GM12878 (cell line): ENCODE data around the gene GBX1. TPM values are rescaled to one million over a fixed set of nuclear protein-coding genes. Genes with fewer than 3 reads are reported as not detected.

Experiments used
- ATAC-seq: fragments of 200-7000 bp; cut with Tn5 transposase; 3 replicates; pipeline ENCODE4 v1.9.1; 2020; ENCODE audit warnings: mild to moderate bottlenecking, moderate library complexity
- BruUV-seq: library from RNA; stranded (reverse); fragments of 400-500 nt; replicated peaks from 2 replicates; lab custom pipeline; 2021; lab: Mats Ljungman, UMichigan
- CTCF ChIA-PET: fragments of 300-600 bp; sonication (Branson Sonifier 250); formaldehyde crosslinking; extraction: SDS; loops from one replicate; lab custom pipeline; 2021; ENCODE audit warnings: inconsistent platforms; lab: Yijun Ruan, JAX
- POLR2A ChIA-PET: fragments of 350-600 bp; formaldehyde crosslinking; extraction: SDS; loops from one replicate; lab custom pipeline; 2021; ENCODE audit warnings: inconsistent platforms; lab: Charles Lee
- RAD21 ChIA-PET: fragments of 300-600 bp; sonication (Branson Sonifier 250); formaldehyde crosslinking; loops from one replicate; lab custom pipeline; 2023; ENCODE audit warnings: antibody characterized with exemption; ENCODE audit not compliant: unreplicated experiment; lab: Charles Lee
- SMC1A ChIA-PET: fragments of 300-600 bp; sonication (Branson Sonifier 250); formaldehyde crosslinking; loops from one replicate; lab custom pipeline; 2023; ENCODE audit not compliant: unreplicated experiment, uncharacterized antibody; lab: Charles Lee
- DNase-seq: peaks from one replicate; pipeline ENCODE4 v3.0.0-alpha.2; 2011; ENCODE audit warnings: low read depth, low spot score
- FAIRE-seq: peaks from 3 replicates; lab custom pipeline; 2011; peaks lifted over from hg19 to GRCh38; lab: Jason Lieb, UNC
- H2AFZ ChIP-seq: 2 replicates; pipeline ENCODE4 v1.6.0; 2011; ENCODE audit warnings: low read depth, low read length, control low read depth; ENCODE audit not compliant: control insufficient read depth
- H3K27ac ChIP-seq: 2 replicates; pipeline ENCODE4 v1.5.1; 2011; ENCODE audit warnings: control low read depth; ENCODE audit not compliant: control insufficient read depth, insufficient read depth
- H3K27me3 ChIP-seq, 2 experiments: replicated peaks in 1 of 2; 2 replicates each; pipeline versions ENCODE4 v1.6.0 to v1.6.1; 2011; ENCODE audit warnings: low read length in 1 of 2; ENCODE audit not compliant: control insufficient read depth in 2 of 2, insufficient read depth in 2 of 2
- H3K36me3 ChIP-seq, 2 experiments: 2 replicates each; pipeline ENCODE4 v1.5.1; 2011; ENCODE audit warnings: low read length in 1 of 2; ENCODE audit not compliant: control insufficient read depth in 2 of 2, insufficient read depth in 2 of 2
- H3K4me1 ChIP-seq: 2 replicates; pipeline ENCODE4 v1.6.1; 2011; ENCODE audit warnings: mild to moderate bottlenecking, low read length, moderate library complexity, mixed read lengths; ENCODE audit not compliant: control insufficient read depth, insufficient read depth
- H3K4me2 ChIP-seq: 2 replicates; pipeline ENCODE4 v1.6.0; 2011; ENCODE audit warnings: control low read depth; ENCODE audit not compliant: control insufficient read depth, insufficient read depth
- H3K4me3 ChIP-seq: fragments of 200-600 bp; sonication (generic); 2 replicates; pipeline ENCODE4 v1.5.1; 2016
- H3K79me2 ChIP-seq: 2 replicates; pipeline ENCODE4 v1.6.0; 2011; ENCODE audit warnings: low read length; ENCODE audit not compliant: control insufficient read depth, insufficient read depth
- H3K9ac ChIP-seq: 2 replicates; pipeline ENCODE4 v1.8.0; 2011; ENCODE audit warnings: low read length, control low read depth, mixed read lengths; ENCODE audit not compliant: control insufficient read depth, insufficient read depth
- H3K9me3 ChIP-seq: replicated peaks from 3 replicates; pipeline ENCODE4 v1.5.1; 2011; ENCODE audit warnings: mild to moderate bottlenecking, low read length; ENCODE audit not compliant: control insufficient read depth, insufficient read depth
- H4K20me1 ChIP-seq: 2 replicates; pipeline ENCODE4 v1.6.0; 2011; ENCODE audit not compliant: control insufficient read depth, insufficient read depth
- CREM ChIP-seq: IDR thresholded peaks from 2 replicates; pipeline ENCODE4 v1.6.1; 2014; ENCODE audit warnings: antibody characterized with exemption, low read depth
- EED ChIP-seq: sonication (generic); IDR thresholded peaks from 2 replicates; pipeline ENCODE4 v1.6.1; 2016; ENCODE audit warnings: antibody characterized with exemption, low read depth
- EZH2 ChIP-seq: IDR thresholded peaks from 2 replicates; pipeline ENCODE4 v1.6.1; 2012; ENCODE audit warnings: low read depth, mild to moderate bottlenecking, control low read depth, inconsistent platforms, low read length, borderline replicate concordance; ENCODE audit not compliant: control insufficient read depth
- HDAC6 ChIP-seq: fragments of 200-600 bp; sonication (generic); IDR thresholded peaks from one replicate; pipeline ENCODE4 v1.8.0; 2017; ENCODE audit warnings: antibody characterized with exemption; ENCODE audit not compliant: unreplicated experiment
- IRF4 ChIP-seq: IDR thresholded peaks from 2 replicates; pipeline ENCODE4 v1.6.1; 2011; ENCODE audit warnings: low read depth, low read length
- MTA3 ChIP-seq: IDR thresholded peaks from 2 replicates; pipeline ENCODE4 v1.6.1; 2012; ENCODE audit warnings: low read length, inconsistent platforms, borderline replicate concordance
- MYC ChIP-seq: IDR thresholded peaks from 2 replicates; pipeline ENCODE4 v1.6.1; 2011; ENCODE audit warnings: mild to moderate bottlenecking, low read length, moderate library complexity, inconsistent platforms; ENCODE audit not compliant: insufficient read depth, insufficient replicate concordance, insufficient read length, severe bottlenecking
- NR2C2 ChIP-seq: IDR thresholded peaks from 2 replicates; pipeline ENCODE4 v1.6.1; 2011; ENCODE audit warnings: borderline replicate concordance, low read depth; ENCODE audit not compliant: control insufficient read depth, insufficient read length
- POLR2A ChIP-seq: IDR thresholded peaks from 2 replicates; pipeline ENCODE4 v1.6.1; 2011; ENCODE audit warnings: low read depth, mild to moderate bottlenecking, low read length
- RAD51 ChIP-seq: fragments of 450-650 bp; IDR thresholded peaks from 2 replicates; pipeline ENCODE4 v1.6.1; 2016; ENCODE audit warnings: moderate library complexity, mild to moderate bottlenecking, inconsistent platforms
- TBL1XR1 ChIP-seq: IDR thresholded peaks from 2 replicates; pipeline ENCODE4 v1.6.1; 2012; ENCODE audit warnings: low read depth, low read length, improper control_type of control experiment
- ZNF274 ChIP-seq: IDR thresholded peaks from one replicate; pipeline ENCODE4 v1.8.0; 2011; ENCODE audit not compliant: insufficient read length, insufficient read depth
- ZNF622 ChIP-seq: fragments of 450-650 bp; IDR thresholded peaks from 2 replicates; pipeline ENCODE4 v1.6.1; 2017; ENCODE audit warnings: mild to moderate bottlenecking, inconsistent platforms
- WGBS: methylation state at CpG from one replicate; pipeline ENCODE4 v1.1.6; 2016; ENCODE audit warnings: low lambda C conversion rate; ENCODE audit not compliant: insufficient replicate concordance, insufficient coverage; ENCODE audit errors: missing lambda C conversion rate; 5-methylcytosine and 5-hydroxymethylcytosine counted together
- in situ Hi-C: fragments of 300-500 bp; cut with MboI; formaldehyde crosslinking; loops from 9 replicates; pipeline ENCODE4 v1.14.3; 2018; ENCODE audit warnings: mixed read lengths
- intact Hi-C: fragments of 100-400 bp; cut with micrococcal nuclease; formaldehyde crosslinking; loops from one replicate; pipeline ENCODE4 v1.14.2; 2022; ENCODE audit not compliant: unreplicated experiment
- polyA plus RNA-seq, 11 experiments: library from polyadenylated mRNA; depleted of rRNA in 4 of 11; unstranded in 6 of 11; stranded (reverse) in 5 of 11; fragments of >200 nt; fragmentation: Nextera tagmentation in 4 of 11; fragmentation: Illumina TruSeq in 1 of 11; extraction: Ambion mirVana in 4 of 11; extraction: Trizol in 1 of 11; gene quantifications; 1 replicate in 1 of 11; 2 replicates in 10 of 11; pipeline versions ENCODE4 v1.2.1 to v1.2.3, GENCODE V29; 2011 to 2016; ENCODE audit warnings: inconsistent platforms in 2 of 11, missing spikeins in 2 of 11, low read depth in 1 of 11
- total RNA-seq, 4 experiments: library from RNA; depleted of rRNA in 3 of 4; stranded (reverse); fragments of >200 nt in 3 of 4; fragmentation: Illumina TruSeq in 1 of 4; extraction: Trizol in 1 of 4; gene quantifications; 2 replicates each; pipeline versions ENCODE4 v1.2.1 to v1.2.3, GENCODE V29; 2013 to 2021
- TF ChIP-seq, protein P1 (sequence below): IDR thresholded peaks from 2 replicates; pipeline ENCODE4 v1.6.1; 2012; ENCODE audit warnings: low read depth, low read length, improper control_type of control experiment
- TF ChIP-seq, protein P2 (sequence below): fragments of 450-650 bp; formaldehyde crosslinking; IDR thresholded peaks from 2 replicates; pipeline ENCODE4 v1.4.0; 2020; ENCODE audit warnings: mild to moderate bottlenecking, moderate library complexity
- TF ChIP-seq, protein P3 (sequence below): fragments of 450-650 bp; IDR thresholded peaks from 2 replicates; pipeline ENCODE4 v1.6.1; 2016; ENCODE audit warnings: mild to moderate bottlenecking
- TF ChIP-seq, protein P4 (sequence below): fragments of 450-650 bp; IDR thresholded peaks from 2 replicates; pipeline ENCODE4 v1.6.1; 2018; ENCODE audit warnings: borderline replicate concordance, mild to moderate bottlenecking; ENCODE audit not compliant: partially characterized antibody

The GBX1 gene
- total and polyA plus RNA-seq, 10 of the 15 experiments (the other 5 are each of a cell fraction or from before 2014, with no cell fraction given) = not detected

DNA sequence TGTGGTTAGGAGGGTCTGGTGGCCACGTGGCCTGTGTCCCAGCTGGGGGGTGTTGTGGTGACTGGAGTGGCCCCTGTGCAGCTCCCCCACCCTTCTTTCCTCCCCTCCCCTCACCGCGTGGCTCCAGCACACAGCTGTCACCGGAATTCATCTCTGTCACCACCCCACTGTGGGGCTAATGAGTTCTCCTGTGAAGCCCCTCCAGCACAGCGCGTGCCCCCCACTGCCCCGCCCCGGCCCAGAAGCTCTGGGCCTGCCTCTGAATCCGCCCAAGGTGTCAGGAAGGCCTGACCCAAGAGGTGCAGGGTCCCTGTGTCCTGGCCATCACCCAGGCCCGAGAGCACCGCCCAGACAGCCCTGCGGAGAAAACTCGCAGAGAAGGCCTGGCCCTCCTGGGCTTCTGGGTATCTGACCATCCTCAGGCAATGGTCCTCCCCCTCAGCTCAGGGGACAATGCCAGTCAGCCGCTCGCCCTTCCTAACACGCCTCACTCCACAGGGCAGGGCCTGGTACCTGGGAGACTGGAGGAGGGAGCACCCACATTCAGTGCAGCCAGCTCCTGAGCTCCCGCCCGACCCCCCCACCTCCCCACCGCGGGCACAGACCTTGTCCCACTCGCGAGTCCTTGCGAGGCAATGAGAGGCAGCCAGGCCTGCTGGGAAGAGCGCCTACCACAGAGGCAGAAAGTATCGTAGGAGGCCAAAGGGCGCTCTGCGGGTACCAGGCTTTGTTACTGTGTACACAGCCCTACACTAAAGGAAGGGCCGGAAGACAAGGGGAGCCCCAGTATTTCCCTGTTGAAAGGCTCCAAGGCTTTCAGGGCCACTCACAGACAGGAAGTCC is 38.2 kb downstream of the GBX1 start:
- H3K9ac ChIP-seq = no peak overlapping the region
- RAD21 ChIA-PET = no interaction called here
- no peak for FAIRE-seq
- TF ChIP-seq CREM = no peak
- TF ChIP-seq ZNF274 = no peak
- TF ChIP-seq EED = no peak
- no peak for TF ChIP-seq RAD51
- no peak for TF ChIP-seq MTA3
- TF ChIP-seq, protein P1, sequence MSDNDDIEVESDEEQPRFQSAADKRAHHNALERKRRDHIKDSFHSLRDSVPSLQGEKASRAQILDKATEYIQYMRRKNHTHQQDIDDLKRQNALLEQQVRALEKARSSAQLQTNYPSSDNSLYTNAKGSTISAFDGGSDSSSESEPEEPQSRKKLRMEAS = no peak
- TF ChIP-seq HDAC6 = no peak
- TF ChIP-seq ZNF622 = no peak
- no peak for TF ChIP-seq POLR2A
- TF ChIP-seq, protein P2, sequence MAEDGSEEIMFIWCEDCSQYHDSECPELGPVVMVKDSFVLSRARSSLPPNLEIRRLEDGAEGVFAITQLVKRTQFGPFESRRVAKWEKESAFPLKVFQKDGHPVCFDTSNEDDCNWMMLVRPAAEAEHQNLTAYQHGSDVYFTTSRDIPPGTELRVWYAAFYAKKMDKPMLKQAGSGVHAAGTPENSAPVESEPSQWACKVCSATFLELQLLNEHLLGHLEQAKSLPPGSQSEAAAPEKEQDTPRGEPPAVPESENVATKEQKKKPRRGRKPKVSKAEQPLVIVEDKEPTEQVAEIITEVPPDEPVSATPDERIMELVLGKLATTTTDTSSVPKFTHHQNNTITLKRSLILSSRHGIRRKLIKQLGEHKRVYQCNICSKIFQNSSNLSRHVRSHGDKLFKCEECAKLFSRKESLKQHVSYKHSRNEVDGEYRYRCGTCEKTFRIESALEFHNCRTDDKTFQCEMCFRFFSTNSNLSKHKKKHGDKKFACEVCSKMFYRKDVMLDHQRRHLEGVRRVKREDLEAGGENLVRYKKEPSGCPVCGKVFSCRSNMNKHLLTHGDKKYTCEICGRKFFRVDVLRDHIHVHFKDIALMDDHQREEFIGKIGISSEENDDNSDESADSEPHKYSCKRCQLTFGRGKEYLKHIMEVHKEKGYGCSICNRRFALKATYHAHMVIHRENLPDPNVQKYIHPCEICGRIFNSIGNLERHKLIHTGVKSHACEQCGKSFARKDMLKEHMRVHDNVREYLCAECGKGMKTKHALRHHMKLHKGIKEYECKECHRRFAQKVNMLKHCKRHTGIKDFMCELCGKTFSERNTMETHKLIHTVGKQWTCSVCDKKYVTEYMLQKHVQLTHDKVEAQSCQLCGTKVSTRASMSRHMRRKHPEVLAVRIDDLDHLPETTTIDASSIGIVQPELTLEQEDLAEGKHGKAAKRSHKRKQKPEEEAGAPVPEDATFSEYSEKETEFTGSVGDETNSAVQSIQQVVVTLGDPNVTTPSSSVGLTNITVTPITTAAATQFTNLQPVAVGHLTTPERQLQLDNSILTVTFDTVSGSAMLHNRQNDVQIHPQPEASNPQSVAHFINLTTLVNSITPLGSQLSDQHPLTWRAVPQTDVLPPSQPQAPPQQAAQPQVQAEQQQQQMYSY (CRISPR knock-in tag) = no peak
- no peak for TF ChIP-seq IRF4
- TF ChIP-seq, protein P3, sequence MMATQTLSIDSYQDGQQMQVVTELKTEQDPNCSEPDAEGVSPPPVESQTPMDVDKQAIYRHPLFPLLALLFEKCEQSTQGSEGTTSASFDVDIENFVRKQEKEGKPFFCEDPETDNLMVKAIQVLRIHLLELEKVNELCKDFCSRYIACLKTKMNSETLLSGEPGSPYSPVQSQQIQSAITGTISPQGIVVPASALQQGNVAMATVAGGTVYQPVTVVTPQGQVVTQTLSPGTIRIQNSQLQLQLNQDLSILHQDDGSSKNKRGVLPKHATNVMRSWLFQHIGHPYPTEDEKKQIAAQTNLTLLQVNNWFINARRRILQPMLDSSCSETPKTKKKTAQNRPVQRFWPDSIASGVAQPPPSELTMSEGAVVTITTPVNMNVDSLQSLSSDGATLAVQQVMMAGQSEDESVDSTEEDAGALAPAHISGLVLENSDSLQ = no peak
- TF ChIP-seq TBL1XR1 = no peak
- TF ChIP-seq, protein P4, sequence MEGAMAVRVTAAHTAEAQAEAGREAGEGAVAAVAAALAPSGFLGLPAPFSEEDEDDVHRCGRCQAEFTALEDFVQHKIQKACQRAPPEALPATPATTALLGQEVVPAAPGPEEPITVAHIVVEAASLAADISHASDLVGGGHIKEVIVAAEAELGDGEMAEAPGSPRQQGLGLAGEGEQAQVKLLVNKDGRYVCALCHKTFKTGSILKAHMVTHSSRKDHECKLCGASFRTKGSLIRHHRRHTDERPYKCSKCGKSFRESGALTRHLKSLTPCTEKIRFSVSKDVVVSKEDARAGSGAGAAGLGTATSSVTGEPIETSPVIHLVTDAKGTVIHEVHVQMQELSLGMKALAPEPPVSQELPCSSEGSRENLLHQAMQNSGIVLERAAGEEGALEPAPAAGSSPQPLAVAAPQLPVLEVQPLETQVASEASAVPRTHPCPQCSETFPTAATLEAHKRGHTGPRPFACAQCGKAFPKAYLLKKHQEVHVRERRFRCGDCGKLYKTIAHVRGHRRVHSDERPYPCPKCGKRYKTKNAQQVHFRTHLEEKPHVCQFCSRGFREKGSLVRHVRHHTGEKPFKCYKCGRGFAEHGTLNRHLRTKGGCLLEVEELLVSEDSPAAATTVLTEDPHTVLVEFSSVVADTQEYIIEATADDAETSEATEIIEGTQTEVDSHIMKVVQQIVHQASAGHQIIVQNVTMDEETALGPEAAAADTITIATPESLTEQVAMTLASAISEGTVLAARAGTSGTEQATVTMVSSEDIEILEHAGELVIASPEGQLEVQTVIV = no peak
- no peak for TF ChIP-seq MYC
- no peak for TF ChIP-seq NR2C2
- no peak for TF ChIP-seq EZH2

More for the DNA sequence above, 38.2 kb downstream of the GBX1 start:
- CTCF ChIA-PET = interaction anchor here (1.5 kb wide), 1 partner anchor 115 kb away, joined by 3 read pairs; no protein-coding TSS in a partner anchor
- Histone ChIP-seq H3K4me1 (no peaks in the 10 kb centered on the region), H3K27ac (no peak overlapping the region), H3K36me3 (peaks cover 6 to 10% of the 10 kb centered on the region in 2 experiments; a peak in 3 of 4 replicates), H3K4me3 (no peak overlapping the region), H3K4me2 (no peak overlapping the region), H3K9me3 (no peaks in the 10 kb centered on the region), H2AFZ (no peak overlapping the region), H3K27me3 (no peaks in the 10 kb centered on the region), H4K20me1 (no peaks in the 10 kb centered on the region), H3K79me2 (no peaks in the 10 kb centered on the region)
- DNase-seq = no peak
- in situ Hi-C loops (no loop called here), intact Hi-C loops (no loop called here)
- POLR2A ChIA-PET = no interaction called here
- SMC1A ChIA-PET = no interaction called here
- no peak for ATAC-seq
- no TSS peak for BruUV-seq
- WGBS = 80% methylated on average over 24 of the region's 28 CpGs
